ENCODE results near the gene MAP3K20. TPM values are rescaled to one million over a fixed set of nuclear protein-coding genes. Genes with fewer than 3 reads are reported as not detected.

The MAP3K20 gene
- total and polyA plus RNA-seq, 2 donors (not counting 3 experiments of a cell fraction or from before 2014, with no cell fraction given): 7.8 to 31.5 TPM

- CTCF ChIA-PET: no interaction called here
- no peaks in the 10 kb centered on the region for H3K4me1 ChIP-seq (ENCODE audit: control insufficient read depth, extremely low read depth, insufficient read depth, low read length)
- TF ChIP-seq JUN (IDR thresholded peaks at IDR 0.05; ENCODE audit: borderline replicate concordance, insufficient read depth, insufficient read length, low read depth) (no peak), POLR2AphosphoS5 (IDR thresholded peaks at IDR 0.05; ENCODE audit: insufficient read depth, low read depth, low read length) (no peak), GATA2 (IDR thresholded peaks at IDR 0.05; ENCODE audit: insufficient read depth, insufficient read length, low read depth, low read length) (no peak), CTCF (IDR thresholded peaks at IDR 0.05; ENCODE audit: extremely low read depth in 1 of 2, insufficient read depth in 1 of 2, low read depth in 1 of 2, low read length in 2 of 2) (no peak), FOS (IDR thresholded peaks at IDR 0.05; ENCODE audit: borderline replicate concordance, insufficient read depth, low read length) (no peak)
- TF ChIP-seq, protein P1, sequence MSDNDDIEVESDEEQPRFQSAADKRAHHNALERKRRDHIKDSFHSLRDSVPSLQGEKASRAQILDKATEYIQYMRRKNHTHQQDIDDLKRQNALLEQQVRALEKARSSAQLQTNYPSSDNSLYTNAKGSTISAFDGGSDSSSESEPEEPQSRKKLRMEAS (IDR thresholded peaks at IDR 0.05; ENCODE audit: insufficient read depth, insufficient read length): no peak
- H3K27me3 ChIP-seq (ENCODE audit: control insufficient read depth in 2 of 2, insufficient read depth in 2 of 2, low read length in 2 of 2): no peaks in the 10 kb centered on the region
- dilution Hi-C loops (cut with MboI; ENCODE audit: extremely low pct_ligation_motif_present, low sequenced_read_pairs) (no loop called here), intact Hi-C loops (cut with micrococcal nuclease) (no loop called here)
- FAIRE-seq: no peak
- no TSS peak for BruUV-seq (replicated peaks)
- no peaks in the 10 kb centered on the region for H3K9me1 ChIP-seq (replicated peaks; ENCODE audit: control insufficient read depth, extremely low read depth, insufficient read depth, low read length)
- no peaks in the 10 kb centered on the region for H4K20me1 ChIP-seq (replicated peaks; ENCODE audit: control insufficient read depth, extremely low read depth, insufficient read depth, low read length)
- H3K4me3 ChIP-seq (replicated peaks in 1 of 3; ENCODE audit: insufficient read depth in 1 of 3, low read depth in 1 of 3, low read length in 3 of 3): no peak overlapping the region
- no peak overlapping the region for H3K27ac ChIP-seq (ENCODE audit: insufficient read depth, low read depth, low read length)
- H3K36me3 ChIP-seq (ENCODE audit: control insufficient read depth in 2 of 2, extremely low read depth in 1 of 2, insufficient read depth in 2 of 2, low read length in 2 of 2): no peaks in the 10 kb centered on the region
- DNase-seq (ENCODE audit: low read depth, low spot score): no peak
- H3K9me3 ChIP-seq (replicated peaks; ENCODE audit: control insufficient read depth, insufficient read depth, low read length): no peaks in the 10 kb centered on the region
- H3K9ac ChIP-seq (replicated peaks; ENCODE audit: extremely low read depth, insufficient read depth, low read length): no peak overlapping the region
- no peak overlapping the region for H3K4me2 ChIP-seq (ENCODE audit: insufficient read depth, low read length)
- H3K79me2 ChIP-seq (ENCODE audit: control insufficient read depth, insufficient read depth, low read length): no peaks in the 10 kb centered on the region
- POLR2A ChIA-PET: no interaction called here
- no peak overlapping the region for H2AFZ ChIP-seq (ENCODE audit: low read depth, low read length)
These were observed 99.6 kb downstream of the MAP3K20 start for GRCh38 chr2:173175222-173175621.
